Choroid plexus epithelial cell (primary cell): ENCODE results near the gene SLC9C1.

ENCODE experiments used
- DNase-seq: peaks from one replicate; pipeline ENCODE4 v3.0.0-alpha.2; 2010; ENCODE audit warnings: low read depth
- H3K4me3 ChIP-seq: 2 replicates; pipeline ENCODE4 v1.5.1; 2011; ENCODE audit warnings: low read depth, mild to moderate bottlenecking, control low read depth, low read length, moderate library complexity
- TF ChIP-seq, protein P1 (sequence below): conservative IDR thresholded peaks from 2 replicates; pipeline ENCODE4 v1.5.1; 2011; ENCODE audit warnings: low read depth, mild to moderate bottlenecking, control low read depth, inconsistent platforms, low read length, moderate library complexity

Gene SLC9C1

GRCh38 chr3:112293368-112294321 is at the start of gene SLC9C1:
SLC9C1 (minus strand) TSS chr3:112294216; CDS start chr3:112286791, 7,425 bp downstream.
- peak within 1 kb of the TSS; percentile 59 for H3K4me3 ChIP-seq
- TF ChIP-seq, protein P1, sequence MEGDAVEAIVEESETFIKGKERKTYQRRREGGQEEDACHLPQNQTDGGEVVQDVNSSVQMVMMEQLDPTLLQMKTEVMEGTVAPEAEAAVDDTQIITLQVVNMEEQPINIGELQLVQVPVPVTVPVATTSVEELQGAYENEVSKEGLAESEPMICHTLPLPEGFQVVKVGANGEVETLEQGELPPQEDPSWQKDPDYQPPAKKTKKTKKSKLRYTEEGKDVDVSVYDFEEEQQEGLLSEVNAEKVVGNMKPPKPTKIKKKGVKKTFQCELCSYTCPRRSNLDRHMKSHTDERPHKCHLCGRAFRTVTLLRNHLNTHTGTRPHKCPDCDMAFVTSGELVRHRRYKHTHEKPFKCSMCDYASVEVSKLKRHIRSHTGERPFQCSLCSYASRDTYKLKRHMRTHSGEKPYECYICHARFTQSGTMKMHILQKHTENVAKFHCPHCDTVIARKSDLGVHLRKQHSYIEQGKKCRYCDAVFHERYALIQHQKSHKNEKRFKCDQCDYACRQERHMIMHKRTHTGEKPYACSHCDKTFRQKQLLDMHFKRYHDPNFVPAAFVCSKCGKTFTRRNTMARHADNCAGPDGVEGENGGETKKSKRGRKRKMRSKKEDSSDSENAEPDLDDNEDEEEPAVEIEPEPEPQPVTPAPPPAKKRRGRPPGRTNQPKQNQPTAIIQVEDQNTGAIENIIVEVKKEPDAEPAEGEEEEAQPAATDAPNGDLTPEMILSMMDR, result peak; percentile 67
- DNase-seq, result peak; percentile 93

DNA sequence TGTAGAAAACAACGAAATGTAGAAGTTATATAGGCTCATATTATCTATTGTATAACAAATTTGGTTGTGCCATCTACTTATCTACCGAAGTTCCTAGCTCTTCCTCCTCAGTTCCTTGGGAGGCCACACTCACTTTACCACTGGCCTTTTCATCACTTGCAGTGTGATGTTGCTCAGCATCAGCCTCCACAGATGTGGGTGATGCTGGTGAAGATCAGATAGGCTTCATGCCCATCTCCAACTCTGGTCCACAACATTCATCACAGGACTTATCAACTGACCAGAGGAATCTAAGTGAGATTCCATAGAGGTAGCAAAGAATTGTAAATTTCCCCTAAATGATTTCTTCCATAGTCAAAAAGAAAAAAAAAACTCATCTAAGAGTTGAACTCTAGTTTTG is 47.4 kb upstream of the SLC9C1 start:
- TF ChIP-seq, protein P1, result no peak
- no peak overlapping the region for H3K4me3 ChIP-seq
- no peak for DNase-seq

GRCh38 chr3:112339609-112340008 is 45.6 kb upstream of the SLC9C1 start:
- no peak overlapping the region for H3K4me3 ChIP-seq
- no peak for DNase-seq
- TF ChIP-seq, protein P1, result no peak

DNA sequence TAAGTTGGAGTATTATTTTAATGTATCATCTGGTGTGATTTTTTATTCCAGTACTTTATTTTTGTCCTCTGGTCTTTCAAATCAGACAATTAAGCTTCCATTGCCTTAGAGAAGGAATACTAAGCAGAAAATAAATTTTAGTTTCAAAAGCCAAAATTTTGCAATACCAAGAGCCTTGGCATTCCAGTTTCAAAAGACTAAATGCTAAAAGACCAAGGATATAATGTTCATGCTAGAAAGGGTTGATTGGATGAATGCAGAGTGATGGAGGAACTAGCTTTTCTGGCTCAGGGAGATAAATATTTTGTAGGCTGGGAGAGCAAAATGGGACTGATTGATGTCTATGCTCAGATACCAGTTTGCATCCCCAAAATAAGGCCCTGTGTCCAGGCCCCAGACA is 45.1 kb upstream of the SLC9C1 start:
- DNase-seq, result no peak
- no peak overlapping the region for H3K4me3 ChIP-seq
- TF ChIP-seq, protein P1, result no peak

GRCh38 chr3:112338727-112339056 is 44.7 kb upstream of the SLC9C1 start:
- DNase-seq, result no peak
- TF ChIP-seq, protein P1, result no peak
- no peak overlapping the region for H3K4me3 ChIP-seq

DNA sequence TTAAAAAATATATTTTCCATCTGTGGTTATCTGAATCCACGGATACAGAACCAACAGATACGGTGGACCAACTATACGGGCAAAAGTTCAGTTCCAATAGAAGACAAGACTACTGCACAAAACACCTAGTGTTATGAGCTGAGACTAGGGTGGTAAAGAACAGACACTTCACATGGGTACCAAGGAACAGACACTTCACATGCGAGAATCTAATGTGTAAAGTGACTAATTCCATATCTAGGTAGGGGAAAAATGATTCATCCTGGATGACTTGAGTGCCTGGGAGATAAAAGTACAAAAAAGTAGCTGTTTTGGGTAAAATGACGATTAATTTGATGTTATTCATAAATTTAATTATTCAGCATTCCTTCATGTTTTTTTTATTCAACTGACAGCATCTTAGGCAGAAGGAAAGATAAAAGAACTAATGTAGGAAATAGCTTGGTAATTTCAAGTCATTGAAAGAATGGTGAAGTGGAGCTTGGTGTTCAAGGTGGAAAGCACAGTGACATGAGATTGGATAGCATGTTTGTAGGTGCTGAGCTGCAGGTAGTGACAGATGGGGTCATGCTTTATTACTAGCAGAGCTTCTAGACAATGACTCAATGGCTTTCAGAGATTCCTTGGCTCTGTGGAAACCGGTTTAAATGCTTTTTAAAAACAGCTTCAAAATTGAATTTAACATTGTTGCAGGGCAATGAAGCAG is 44.2 kb upstream of the SLC9C1 start:
- TF ChIP-seq, protein P1, result no peak
- no peak overlapping the region for H3K4me3 ChIP-seq
- DNase-seq, result no peak

DNA sequence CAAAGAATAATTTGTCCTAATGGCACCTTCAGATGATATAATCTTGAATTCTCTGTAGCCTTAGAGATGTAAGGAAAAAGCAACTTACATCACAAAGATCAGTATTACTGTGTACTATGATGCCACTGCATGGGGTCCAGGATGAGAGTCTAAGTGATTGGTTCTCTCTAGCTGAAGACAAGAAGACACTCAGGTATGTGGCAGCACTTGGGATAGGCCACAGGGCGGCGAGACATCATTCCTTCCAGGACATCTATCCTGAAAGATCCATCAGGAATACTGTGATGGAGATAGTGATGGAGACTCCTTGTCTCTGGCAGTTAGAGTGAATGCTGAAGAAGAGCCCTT is 41.4 kb upstream of the SLC9C1 start:
- DNase-seq, result no peak
- H3K4me3 ChIP-seq, result no peak overlapping the region
- TF ChIP-seq, protein P1, result no peak
